HepG2 (cell line): ENCODE data around the gene ORC2. TPM values are rescaled to one million over a fixed set of nuclear protein-coding genes. Genes with fewer than 3 reads are reported as not detected.

Source experiments
- ATF1 ChIP-seq: IDR thresholded peaks from 2 replicates; pipeline ENCODE4 v1.6.1; 2016; ENCODE audit warnings: mild to moderate bottlenecking, control low read depth
- CREM ChIP-seq, 2 experiments: sonication (generic) in 1 of 2; formaldehyde crosslinking in 1 of 2; IDR thresholded peaks; 2 replicates each; pipeline versions ENCODE4 v1.4.0 to v1.6.1; 2016 to 2020; ENCODE audit warnings: antibody characterized with exemption in 1 of 2, mild to moderate bottlenecking in 1 of 2, missing genetic modification reagents in 1 of 2
- ETV5 ChIP-seq: IDR thresholded peaks from 2 replicates; pipeline ENCODE4 v1.6.1; 2018; ENCODE audit warnings: missing biosample characterization, missing genetic modification reagents, inconsistent platforms, borderline replicate concordance
- JARID2 ChIP-seq: sonication (generic); formaldehyde crosslinking; IDR thresholded peaks from 2 replicates; pipeline ENCODE4 v1.8.1; 2023; ENCODE audit warnings: missing genetic modification reagents, inconsistent platforms; ENCODE audit not compliant: insufficient replicate concordance
- KDM1A ChIP-seq: IDR thresholded peaks from 2 replicates; pipeline ENCODE4 v1.6.1; 2016; ENCODE audit warnings: missing compliant biosample characterization
- KLF12 ChIP-seq: sonication (generic); formaldehyde crosslinking; IDR thresholded peaks from 2 replicates; pipeline ENCODE4 v1.4.0; 2020; ENCODE audit warnings: missing genetic modification reagents, borderline replicate concordance
- NR2C2 ChIP-seq: sonication (generic); formaldehyde crosslinking; IDR thresholded peaks from 2 replicates; pipeline ENCODE4 v1.4.0; 2020; ENCODE audit warnings: missing genetic modification reagents, mild to moderate bottlenecking, moderate library complexity, borderline replicate concordance
- PITX1 ChIP-seq: sonication (generic); formaldehyde crosslinking; IDR thresholded peaks from 2 replicates; pipeline ENCODE4 v1.5.1; 2020; ENCODE audit warnings: mild to moderate bottlenecking, missing genetic modification reagents
- SNRNP70 ChIP-seq: fragments of 200-400 bp; formaldehyde crosslinking; IDR thresholded peaks from 2 replicates; pipeline ENCODE4 v1.6.1; 2017; ENCODE audit warnings: mild to moderate bottlenecking, low read depth, low read length, moderate library complexity
- SRSF9 ChIP-seq: fragments of 200-400 bp; formaldehyde crosslinking; IDR thresholded peaks from 2 replicates; pipeline ENCODE4 v1.6.1; 2018; ENCODE audit warnings: borderline replicate concordance, mild to moderate bottlenecking, low read depth, low read length; ENCODE audit not compliant: insufficient read depth, poor library complexity, severe bottlenecking
- SSRP1 ChIP-seq: IDR thresholded peaks from 2 replicates; pipeline ENCODE4 v1.6.1; 2016; ENCODE audit warnings: control low read depth
- ZFP36L2 ChIP-seq: sonication (generic); formaldehyde crosslinking; IDR thresholded peaks from 2 replicates; pipeline ENCODE4 v1.4.0; 2020; ENCODE audit warnings: missing genetic modification reagents
- ZNF235 ChIP-seq: sonication (generic); formaldehyde crosslinking; IDR thresholded peaks from 2 replicates; pipeline ENCODE4 v1.8.1; 2023; ENCODE audit warnings: mild to moderate bottlenecking, missing genetic modification reagents, borderline replicate concordance
- ZNF264 ChIP-seq: sonication (generic); formaldehyde crosslinking; IDR thresholded peaks from 2 replicates; pipeline ENCODE4 v1.4.0; 2020; ENCODE audit warnings: missing genetic modification reagents
- ZNF274 ChIP-seq: sonication (generic); formaldehyde crosslinking; IDR thresholded peaks from 2 replicates; pipeline ENCODE4 v1.5.1; 2020; ENCODE audit warnings: mild to moderate bottlenecking, missing genetic modification reagents
- ZNF451 ChIP-seq: sonication (generic); formaldehyde crosslinking; IDR thresholded peaks from 2 replicates; pipeline ENCODE4 v1.5.0; 2020; ENCODE audit warnings: mild to moderate bottlenecking, missing genetic modification reagents
- ZNF777 ChIP-seq: sonication (generic); formaldehyde crosslinking; IDR thresholded peaks from 2 replicates; pipeline ENCODE4 v1.4.0; 2020; ENCODE audit warnings: missing genetic modification reagents
- polyA plus RNA-seq, 8 experiments: library from polyadenylated mRNA; depleted of rRNA in 3 of 8; stranded (reverse) in 7 of 8; unstranded in 1 of 8; fragments of >200 nt; fragmentation: Illumina TruSeq in 4 of 8; extraction: Trizol in 4 of 8; gene quantifications; 2 replicates each; pipeline versions ENCODE4 v1.2.1 to v1.2.3, GENCODE V29; 2011 to 2016; ENCODE audit warnings: low read depth in 4 of 8, missing spikeins in 1 of 8, mixed read lengths in 1 of 8; ENCODE audit not compliant: insufficient read depth in 1 of 8
- total RNA-seq, 5 experiments: library from RNA; depleted of rRNA; stranded (reverse); fragments of >200 nt; fragmentation: Illumina TruSeq; extraction: Trizol; gene quantifications; 2 replicates each; pipeline ENCODE4 v1.2.3, GENCODE V29; 2016; ENCODE audit warnings: low read depth in 1 of 5
- TF ChIP-seq, protein P1 (sequence below): sonication (generic); formaldehyde crosslinking; IDR thresholded peaks from 2 replicates; pipeline ENCODE4 v1.4.0; 2020; ENCODE audit warnings: missing genetic modification reagents, mild to moderate bottlenecking, borderline replicate concordance
- TF ChIP-seq, protein P2 (sequence below): sonication (generic); formaldehyde crosslinking; IDR thresholded peaks from 2 replicates; pipeline ENCODE4 v1.5.1; 2020; ENCODE audit warnings: mild to moderate bottlenecking, moderate library complexity, missing genetic modification reagents
- TF ChIP-seq, protein P3 (sequence below): sonication (generic); formaldehyde crosslinking; IDR thresholded peaks from 2 replicates; pipeline ENCODE4 v1.4.0; 2020; ENCODE audit warnings: missing genetic modification reagents
- TF ChIP-seq, protein P4 (sequence below): sonication (generic); formaldehyde crosslinking; IDR thresholded peaks from 2 replicates; pipeline ENCODE4 v1.8.1; 2022; ENCODE audit warnings: low read depth, mild to moderate bottlenecking, missing genetic modification reagents

The ORC2 gene
- total and polyA plus RNA-seq, 2 of the 13 experiments (the other 11 are each of a cell fraction or from before 2014, with no cell fraction given): 19.3 to 73.5 TPM

DNA sequence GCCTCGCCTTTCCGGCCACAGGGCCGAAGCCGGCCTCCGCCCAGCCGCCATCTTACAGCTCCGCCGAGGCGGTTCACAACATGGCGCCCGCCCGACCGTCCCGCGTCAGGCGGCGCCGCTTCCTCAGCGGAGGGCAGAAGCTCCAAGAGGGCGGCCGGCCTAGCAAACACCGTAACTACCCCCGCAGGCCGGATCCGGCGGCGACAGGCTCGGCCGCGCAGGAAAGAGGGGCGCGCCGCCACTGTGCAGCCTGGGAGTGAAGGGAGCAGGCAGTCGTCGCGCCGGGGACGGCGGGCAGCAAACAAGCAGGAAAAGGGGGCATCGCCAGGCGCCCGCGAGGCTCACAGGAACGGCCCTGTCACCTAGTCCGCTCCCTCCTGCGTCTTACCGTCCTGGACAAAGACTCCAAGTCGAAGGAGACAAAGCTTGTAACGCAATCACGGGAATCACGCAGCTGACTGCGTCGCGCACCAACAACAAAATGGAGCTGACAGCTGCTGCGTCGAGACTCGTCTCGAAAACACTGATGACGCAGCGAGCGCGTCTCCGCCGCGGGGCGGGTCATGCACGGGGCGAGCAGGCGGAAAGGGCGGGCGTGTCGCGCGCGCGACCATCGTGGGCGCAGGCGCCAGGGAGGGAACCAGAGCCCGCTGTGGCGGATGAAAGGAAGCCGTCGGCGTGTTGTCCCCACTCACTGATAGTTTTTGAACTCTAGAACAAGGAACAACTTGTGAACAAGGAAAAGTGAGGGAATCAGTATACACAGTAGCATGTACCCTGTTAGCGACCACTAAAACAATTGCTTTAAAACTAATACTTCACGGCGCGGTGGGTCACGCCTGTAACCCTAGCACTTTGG lies 99.1 kb downstream of the ORC2 start, which contains the start of gene CLK1 (continued):
- TF ChIP-seq ZNF264 (CRISPR knock-in tag) (peak; percentile 85), NR2C2 (CRISPR knock-in tag) (peak; percentile 85; the same call in 1 of the 2 replicates), ZNF235 (peak; percentile 58; the same call in 1 of the 2 replicates), ETV5 (peak; percentile 78), ZNF777 (peak; percentile 89), SSRP1 (CRISPR knock-in tag) (peak; percentile 71; the same call in 1 of the 2 replicates), KLF12 (CRISPR knock-in tag) (peak; percentile 99), ZNF274 (CRISPR knock-in tag) (peak; percentile 93), SRSF9 (no peak), CREM (IDR thresholded peaks at IDR 0.05) (peak; percentile 91), CREM (CRISPR knock-in tag; IDR thresholded peaks at IDR 0.05) (0 out of 2 replicates have a peak, but pooled peaks have one; percentile 55), ZNF451 (CRISPR knock-in tag) (peak; percentile 99), SNRNP70 (no peak), KDM1A (CRISPR knock-in tag) (peak; percentile 36; the same call in 1 of the 2 replicates), ATF1 (peak; percentile 91), JARID2 (no peak), PITX1 (peak; percentile 9; the same call in 1 of the 2 replicates), ZFP36L2 (CRISPR knock-in tag) (peak; percentile 68; the same call in 1 of the 2 replicates)
- TF ChIP-seq, protein P1, sequence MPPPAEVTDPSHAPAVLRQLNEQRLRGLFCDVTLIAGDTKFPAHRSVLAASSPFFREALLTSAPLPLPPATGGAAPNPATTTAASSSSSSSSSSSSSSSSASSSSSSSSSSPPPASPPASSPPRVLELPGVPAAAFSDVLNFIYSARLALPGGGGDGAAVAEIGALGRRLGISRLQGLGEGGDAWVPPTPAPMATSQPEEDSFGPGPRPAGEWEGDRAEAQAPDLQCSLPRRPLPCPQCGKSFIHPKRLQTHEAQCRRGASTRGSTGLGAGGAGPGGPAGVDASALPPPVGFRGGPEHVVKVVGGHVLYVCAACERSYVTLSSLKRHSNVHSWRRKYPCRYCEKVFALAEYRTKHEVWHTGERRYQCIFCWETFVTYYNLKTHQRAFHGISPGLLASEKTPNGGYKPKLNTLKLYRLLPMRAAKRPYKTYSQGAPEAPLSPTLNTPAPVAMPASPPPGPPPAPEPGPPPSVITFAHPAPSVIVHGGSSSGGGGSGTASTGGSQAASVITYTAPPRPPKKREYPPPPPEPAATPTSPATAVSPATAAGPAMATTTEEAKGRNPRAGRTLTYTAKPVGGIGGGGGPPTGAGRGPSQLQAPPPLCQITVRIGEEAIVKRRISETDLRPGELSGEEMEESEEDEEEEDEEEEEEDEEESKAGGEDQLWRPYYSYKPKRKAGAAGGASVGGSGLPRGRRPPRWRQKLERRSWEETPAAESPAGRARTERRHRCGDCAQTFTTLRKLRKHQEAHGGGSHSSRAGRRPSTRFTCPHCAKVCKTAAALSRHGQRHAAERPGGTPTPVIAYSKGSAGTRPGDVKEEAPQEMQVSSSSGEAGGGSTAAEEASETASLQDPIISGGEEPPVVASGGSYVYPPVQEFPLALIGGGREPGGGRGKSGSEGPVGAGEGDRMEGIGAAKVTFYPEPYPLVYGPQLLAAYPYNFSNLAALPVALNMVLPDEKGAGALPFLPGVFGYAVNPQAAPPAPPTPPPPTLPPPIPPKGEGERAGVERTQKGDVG (CRISPR knock-in tag): peak; percentile 95; the same call in 1 of the 2 replicates
- TF ChIP-seq, protein P2, sequence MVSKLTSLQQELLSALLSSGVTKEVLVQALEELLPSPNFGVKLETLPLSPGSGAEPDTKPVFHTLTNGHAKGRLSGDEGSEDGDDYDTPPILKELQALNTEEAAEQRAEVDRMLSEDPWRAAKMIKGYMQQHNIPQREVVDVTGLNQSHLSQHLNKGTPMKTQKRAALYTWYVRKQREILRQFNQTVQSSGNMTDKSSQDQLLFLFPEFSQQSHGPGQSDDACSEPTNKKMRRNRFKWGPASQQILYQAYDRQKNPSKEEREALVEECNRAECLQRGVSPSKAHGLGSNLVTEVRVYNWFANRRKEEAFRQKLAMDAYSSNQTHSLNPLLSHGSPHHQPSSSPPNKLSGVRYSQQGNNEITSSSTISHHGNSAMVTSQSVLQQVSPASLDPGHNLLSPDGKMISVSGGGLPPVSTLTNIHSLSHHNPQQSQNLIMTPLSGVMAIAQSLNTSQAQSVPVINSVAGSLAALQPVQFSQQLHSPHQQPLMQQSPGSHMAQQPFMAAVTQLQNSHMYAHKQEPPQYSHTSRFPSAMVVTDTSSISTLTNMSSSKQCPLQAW (CRISPR knock-in tag): peak; percentile 97
- TF ChIP-seq, protein P3, sequence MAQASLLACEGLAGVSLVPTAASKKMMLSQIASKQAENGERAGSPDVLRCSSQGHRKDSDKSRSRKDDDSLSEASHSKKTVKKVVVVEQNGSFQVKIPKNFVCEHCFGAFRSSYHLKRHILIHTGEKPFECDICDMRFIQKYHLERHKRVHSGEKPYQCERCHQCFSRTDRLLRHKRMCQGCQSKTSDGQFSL (CRISPR knock-in tag): peak; percentile 76
- TF ChIP-seq, protein P4, sequence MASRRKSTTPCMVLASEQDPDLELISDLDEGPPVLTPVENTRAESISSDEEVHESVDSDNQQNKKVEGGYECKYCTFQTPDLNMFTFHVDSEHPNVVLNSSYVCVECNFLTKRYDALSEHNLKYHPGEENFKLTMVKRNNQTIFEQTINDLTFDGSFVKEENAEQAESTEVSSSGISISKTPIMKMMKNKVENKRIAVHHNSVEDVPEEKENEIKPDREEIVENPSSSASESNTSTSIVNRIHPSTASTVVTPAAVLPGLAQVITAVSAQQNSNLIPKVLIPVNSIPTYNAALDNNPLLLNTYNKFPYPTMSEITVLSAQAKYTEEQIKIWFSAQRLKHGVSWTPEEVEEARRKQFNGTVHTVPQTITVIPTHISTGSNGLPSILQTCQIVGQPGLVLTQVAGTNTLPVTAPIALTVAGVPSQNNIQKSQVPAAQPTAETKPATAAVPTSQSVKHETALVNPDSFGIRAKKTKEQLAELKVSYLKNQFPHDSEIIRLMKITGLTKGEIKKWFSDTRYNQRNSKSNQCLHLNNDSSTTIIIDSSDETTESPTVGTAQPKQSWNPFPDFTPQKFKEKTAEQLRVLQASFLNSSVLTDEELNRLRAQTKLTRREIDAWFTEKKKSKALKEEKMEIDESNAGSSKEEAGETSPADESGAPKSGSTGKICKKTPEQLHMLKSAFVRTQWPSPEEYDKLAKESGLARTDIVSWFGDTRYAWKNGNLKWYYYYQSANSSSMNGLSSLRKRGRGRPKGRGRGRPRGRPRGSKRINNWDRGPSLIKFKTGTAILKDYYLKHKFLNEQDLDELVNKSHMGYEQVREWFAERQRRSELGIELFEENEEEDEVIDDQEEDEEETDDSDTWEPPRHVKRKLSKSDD: peak; percentile 99
